Mucosa of gallbladder (tissue), 1 donor: ENCODE data around the gene LDLRAD3. TPM values are rescaled to one million over a fixed set of nuclear protein-coding genes. Genes with fewer than 3 reads are reported as not detected.

Experiments
- DNase-seq: peaks from one replicate; pipeline ENCODE4 v3.0.0-alpha.2; 2020; ENCODE audit warnings: low spot score
- total RNA-seq: library from RNA; stranded (reverse); gene quantifications from one replicate; pipeline ENCODE4 v1.2.1, GENCODE V29; 2021
- donor health status: DM: no; HTN: no; CAD: no.

The LDLRAD3 gene
- total RNA-seq, 1 donor from 2014 or later = 5.0 TPM

- DNase-seq = no peak
Measured at GRCh38 chr11:35962369-35963138, 18.7 kb downstream of the LDLRAD3 start.

GRCh38 chr11:35963911-35964310, 20.0 kb downstream of the LDLRAD3 start:
- DNase-seq = no peak

- DNase-seq = no peak
Measured at GRCh38 chr11:35964841-35965240, 21.0 kb downstream of the LDLRAD3 start.

GRCh38 chr11:35967042-35967441, 23.2 kb downstream of the LDLRAD3 start:
- DNase-seq = no peak

GRCh38 chr11:35968386-35969088, 24.7 kb downstream of the LDLRAD3 start:
- DNase-seq = no peak

GRCh38 chr11:35969089-35970042, 25.5 kb downstream of the LDLRAD3 start:
- DNase-seq = peak; percentile 13

GRCh38 chr11:35970445-35970844, 26.6 kb downstream of the LDLRAD3 start:
- DNase-seq = no peak

- no peak for DNase-seq
Measured at GRCh38 chr11:35971841-35972422, 28.1 kb downstream of the LDLRAD3 start.

GRCh38 chr11:35974882-35975589, 31.2 kb downstream of the LDLRAD3 start:
- no peak for DNase-seq

GRCh38 chr11:35976434-35976833, 32.6 kb downstream of the LDLRAD3 start:
- no peak for DNase-seq

GRCh38 chr11:35978183-35978582, 34.3 kb downstream of the LDLRAD3 start:
- DNase-seq = no peak

GRCh38 chr11:35978891-35979290, 35.0 kb downstream of the LDLRAD3 start:
- DNase-seq = no peak

- DNase-seq = no peak
Measured at GRCh38 chr11:35980686-35981390, 37.0 kb downstream of the LDLRAD3 start.

GRCh38 chr11:35981581-35981980, 37.7 kb downstream of the LDLRAD3 start:
- peak; percentile 20 for DNase-seq

- DNase-seq = no peak
Measured at GRCh38 chr11:35982061-35982460, 38.2 kb downstream of the LDLRAD3 start.

GRCh38 chr11:35983981-35984380, 40.1 kb downstream of the LDLRAD3 start:
- DNase-seq = no peak

- no peak for DNase-seq
Measured at GRCh38 chr11:35986947-35987346, 43.1 kb downstream of the LDLRAD3 start.

GRCh38 chr11:35990170-35990569, 46.3 kb downstream of the LDLRAD3 start:
- DNase-seq = no peak

- DNase-seq = no peak
Measured at GRCh38 chr11:35990816-35991215, 47.0 kb downstream of the LDLRAD3 start.

GRCh38 chr11:35992548-35992947, 48.7 kb downstream of the LDLRAD3 start:
- no peak for DNase-seq
